Peyer's patch (tissue), 4 donors: ENCODE results near the gene KCNJ8.

Source experiments
- POLR2A ChIP-seq, 2 donors: fragments of 450-650 bp; IDR thresholded peaks; one replicate each; pipeline ENCODE4 v1.5.1; 2017; ENCODE audit warnings: antibody characterized with exemption in 2 of 2, mild to moderate bottlenecking in 2 of 2, moderate library complexity in 2 of 2
- TF ChIP-seq, protein P1 (sequence below), 6 experiments: fragments of 450-650 bp in 4 of 6; fragments of 200-600 bp in 2 of 6; sonication (generic) in 1 of 6; IDR thresholded peaks; one replicate each; pipeline ENCODE4 v1.5.1; 2017 to 2019; ENCODE audit warnings: antibody characterized with exemption in 6 of 6, mild to moderate bottlenecking in 3 of 6, moderate library complexity in 1 of 6

DNA sequence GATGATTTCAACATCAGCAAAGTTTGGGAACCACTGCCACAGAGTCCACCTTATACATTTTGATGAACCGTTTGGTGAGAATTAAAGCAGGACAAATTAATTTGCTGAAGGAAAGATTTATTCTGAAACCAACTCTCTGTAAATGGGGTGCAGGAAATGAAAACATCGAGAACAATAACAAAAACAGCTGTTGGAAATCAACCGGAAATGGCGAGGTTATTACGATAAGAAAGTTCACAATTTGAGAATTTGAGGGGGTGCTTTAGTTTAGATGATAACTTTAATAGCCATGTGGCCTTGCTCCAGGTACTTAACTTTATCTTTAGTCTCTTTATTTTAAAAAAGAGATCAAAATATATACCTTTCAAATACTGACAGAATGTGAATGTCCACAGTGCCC lies 56.7 kb downstream of the KCNJ8 start:
- TF ChIP-seq, protein P1, sequence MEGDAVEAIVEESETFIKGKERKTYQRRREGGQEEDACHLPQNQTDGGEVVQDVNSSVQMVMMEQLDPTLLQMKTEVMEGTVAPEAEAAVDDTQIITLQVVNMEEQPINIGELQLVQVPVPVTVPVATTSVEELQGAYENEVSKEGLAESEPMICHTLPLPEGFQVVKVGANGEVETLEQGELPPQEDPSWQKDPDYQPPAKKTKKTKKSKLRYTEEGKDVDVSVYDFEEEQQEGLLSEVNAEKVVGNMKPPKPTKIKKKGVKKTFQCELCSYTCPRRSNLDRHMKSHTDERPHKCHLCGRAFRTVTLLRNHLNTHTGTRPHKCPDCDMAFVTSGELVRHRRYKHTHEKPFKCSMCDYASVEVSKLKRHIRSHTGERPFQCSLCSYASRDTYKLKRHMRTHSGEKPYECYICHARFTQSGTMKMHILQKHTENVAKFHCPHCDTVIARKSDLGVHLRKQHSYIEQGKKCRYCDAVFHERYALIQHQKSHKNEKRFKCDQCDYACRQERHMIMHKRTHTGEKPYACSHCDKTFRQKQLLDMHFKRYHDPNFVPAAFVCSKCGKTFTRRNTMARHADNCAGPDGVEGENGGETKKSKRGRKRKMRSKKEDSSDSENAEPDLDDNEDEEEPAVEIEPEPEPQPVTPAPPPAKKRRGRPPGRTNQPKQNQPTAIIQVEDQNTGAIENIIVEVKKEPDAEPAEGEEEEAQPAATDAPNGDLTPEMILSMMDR (IDR thresholded peaks at IDR 0.05) = no peak
- no peak for TF ChIP-seq POLR2A (IDR thresholded peaks at IDR 0.05)
